GM23248 (cell line): ENCODE data around the gene PANK4.

ENCODE experiments used
- EZH2 ChIP-seq: fragments of 200-600 bp; sonication (generic); IDR thresholded peaks from 2 replicates; pipeline ENCODE4 v1.6.1; 2018; ENCODE audit warnings: antibody characterized with exemption, mild to moderate bottlenecking; ENCODE audit not compliant: insufficient read depth, poor library complexity, severe bottlenecking
- EZH2phosphoT487 ChIP-seq: fragments of 200-600 bp; sonication (generic); IDR thresholded peaks from 2 replicates; pipeline ENCODE4 v1.6.1; 2018; ENCODE audit warnings: antibody characterized with exemption, moderate library complexity, mild to moderate bottlenecking, low read depth; ENCODE audit not compliant: insufficient read depth

- TF ChIP-seq EZH2 (no peak), EZH2phosphoT487 (no peak)
These were observed 46.0 kb downstream of the PANK4 start for GRCh38 chr1:2480236-2480985.
